NCI-H748 (cell line): ENCODE measurements around the gene RARS2.

Experiments used
- DNase-seq: peaks from one replicate; lab custom pipeline; 2025; ENCODE audit not compliant: unreplicated experiment; lab: John Stamatoyannopoulos, UW

The RARS2 gene

DNA sequence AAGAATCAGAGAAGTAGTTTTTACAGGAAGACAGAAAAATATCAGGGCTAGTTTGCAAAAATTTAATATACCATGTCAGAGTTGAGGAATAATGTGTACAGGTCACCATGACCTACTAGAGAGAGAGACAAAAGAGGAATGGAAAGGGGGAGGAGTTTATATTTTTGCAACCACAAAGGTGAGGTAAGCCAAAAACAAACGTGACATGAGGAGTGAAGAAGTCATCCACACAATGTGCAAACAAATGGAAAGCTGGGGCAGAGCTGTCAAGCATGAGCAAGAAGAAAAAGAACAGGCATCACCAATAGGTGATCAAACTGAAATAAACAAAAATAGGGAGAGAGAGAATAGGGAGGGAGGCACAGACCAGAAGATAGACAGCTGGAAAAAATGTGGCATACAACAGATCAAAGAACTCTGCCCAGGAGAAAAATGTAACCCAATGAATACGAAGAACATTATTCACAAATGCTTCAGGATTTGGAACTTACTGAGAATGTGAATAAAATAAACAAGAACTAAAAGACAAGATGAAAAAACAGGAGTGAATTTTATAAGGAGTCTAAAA is 15.5 kb downstream of the RARS2 start:
- DNase-seq: peak; percentile 34

DNA sequence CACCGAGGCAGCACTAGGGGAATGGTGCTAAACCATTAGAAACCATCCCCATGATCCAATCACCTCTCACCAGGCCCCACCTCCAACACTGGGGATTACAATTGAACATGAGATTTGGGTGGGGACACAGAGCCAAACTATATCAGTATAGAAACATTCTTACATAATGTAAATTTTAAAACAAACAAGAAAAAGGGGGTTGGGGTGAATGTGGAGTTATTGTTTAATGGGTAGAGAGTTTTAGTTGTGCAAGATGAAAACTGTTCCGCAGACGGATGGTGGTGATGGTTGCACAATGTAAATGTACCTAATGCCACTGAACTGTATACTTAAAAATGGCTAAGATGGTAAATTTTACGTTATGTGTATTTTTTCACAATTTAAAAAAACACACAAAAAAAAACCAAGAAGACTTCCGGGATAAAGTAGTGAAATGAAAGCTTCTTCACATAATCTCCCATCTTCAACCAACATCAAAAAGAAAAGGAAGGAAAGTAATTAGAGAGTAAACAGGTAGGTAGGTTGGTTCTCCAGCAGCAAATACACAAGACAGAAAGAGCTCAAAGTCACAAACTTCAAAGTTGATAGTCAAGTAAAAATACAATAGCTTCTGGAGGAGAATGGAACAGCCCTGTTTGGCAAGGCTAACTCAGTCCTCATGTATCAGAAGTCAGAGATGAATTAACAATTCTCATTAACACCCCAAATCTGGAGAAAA is 16.3 kb downstream of the RARS2 start:
- DNase-seq: no peak

GRCh38 chr6:87572883-87573282 is 16.9 kb downstream of the RARS2 start:
- DNase-seq: no peak

- no peak for DNase-seq
These were observed 17.8 kb downstream of the RARS2 start for GRCh38 chr6:87572021-87572420.

- no peak for DNase-seq
These were observed 28.8 kb downstream of the RARS2 start for GRCh38 chr6:87561017-87561416.

- no peak for DNase-seq
These were observed 31.3 kb downstream of the RARS2 start for GRCh38 chr6:87558446-87558845.

DNA sequence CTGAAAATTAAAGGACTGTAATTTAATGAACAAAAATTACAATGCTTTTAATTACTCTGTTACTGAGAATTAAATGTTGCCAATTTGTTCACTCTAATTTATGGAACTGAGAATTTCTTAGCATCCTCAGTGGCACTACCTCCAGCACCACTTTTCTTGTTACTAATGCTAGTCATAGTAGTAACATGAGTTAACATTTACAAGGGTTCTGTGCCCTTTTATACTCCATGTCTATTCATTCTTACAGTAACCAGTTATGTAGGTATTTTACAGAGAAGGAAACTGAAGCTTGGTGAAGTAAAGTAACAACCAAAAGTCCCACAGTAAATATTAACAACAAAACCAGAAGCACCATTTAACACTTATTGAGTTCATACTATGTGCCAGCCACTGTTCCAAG is 34.3 kb downstream of the RARS2 start:
- DNase-seq: no peak

GRCh38 chr6:87553159-87553765 is 36.5 kb downstream of the RARS2 start:
- DNase-seq: no peak

GRCh38 chr6:87551799-87552198 is 38.0 kb downstream of the RARS2 start:
- DNase-seq: no peak

DNA sequence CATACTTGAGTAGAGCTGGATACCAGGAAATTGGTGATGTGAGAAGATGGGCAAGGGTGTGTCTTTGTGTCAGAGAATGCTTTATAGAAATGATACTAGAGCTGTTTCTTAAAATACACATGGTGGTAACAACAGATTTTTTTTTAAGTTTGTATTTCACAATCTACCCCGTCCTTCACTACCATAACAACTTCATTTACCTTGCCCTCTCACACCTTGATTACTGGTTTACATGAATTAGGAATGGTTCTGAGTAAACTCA is 45.4 kb downstream of the RARS2 start:
- no peak for DNase-seq

DNA sequence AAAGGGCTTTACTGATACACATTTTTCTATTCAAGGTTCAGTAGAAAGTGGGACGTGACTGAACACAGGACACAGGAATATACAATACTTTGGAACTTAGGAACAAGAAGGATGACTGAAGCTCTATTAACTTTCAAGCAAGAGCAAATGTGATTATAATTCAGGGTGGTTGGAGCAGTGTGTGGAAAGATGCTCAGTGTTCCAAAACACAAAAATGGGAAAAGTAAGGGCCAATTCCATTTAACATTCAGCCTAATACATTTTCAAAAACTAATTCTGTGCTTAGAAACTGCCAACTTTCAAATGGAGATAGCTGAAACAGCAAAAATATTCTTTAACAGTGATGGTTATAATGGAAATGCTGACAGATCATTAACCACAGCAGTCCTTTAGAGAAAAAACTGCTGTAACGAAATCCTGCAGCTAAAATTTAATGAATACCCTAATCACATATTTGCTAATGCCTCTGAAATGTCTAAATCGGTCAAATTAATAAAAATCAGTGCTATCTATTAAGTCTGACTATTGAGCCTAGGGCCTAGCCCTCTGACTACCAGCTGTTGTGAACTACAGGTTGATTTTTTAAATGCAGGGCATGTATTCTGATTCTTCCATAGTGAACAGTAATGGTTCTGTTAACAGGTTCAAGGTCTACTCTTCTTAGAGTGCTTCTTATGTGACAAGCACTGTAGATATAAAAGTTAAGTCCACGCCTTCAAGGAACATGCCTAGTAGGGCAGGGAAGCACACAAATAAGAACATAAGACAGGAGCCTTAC is 45.9 kb downstream of the RARS2 start:
- DNase-seq: no peak

GRCh38 chr6:87541744-87542143 is 48.0 kb downstream of the RARS2 start:
- DNase-seq: no peak

- no peak for DNase-seq
These were observed 48.7 kb downstream of the RARS2 start for GRCh38 chr6:87541041-87541440.

GRCh38 chr6:87540539-87540938 is 49.2 kb downstream of the RARS2 start:
- DNase-seq: no peak

DNA sequence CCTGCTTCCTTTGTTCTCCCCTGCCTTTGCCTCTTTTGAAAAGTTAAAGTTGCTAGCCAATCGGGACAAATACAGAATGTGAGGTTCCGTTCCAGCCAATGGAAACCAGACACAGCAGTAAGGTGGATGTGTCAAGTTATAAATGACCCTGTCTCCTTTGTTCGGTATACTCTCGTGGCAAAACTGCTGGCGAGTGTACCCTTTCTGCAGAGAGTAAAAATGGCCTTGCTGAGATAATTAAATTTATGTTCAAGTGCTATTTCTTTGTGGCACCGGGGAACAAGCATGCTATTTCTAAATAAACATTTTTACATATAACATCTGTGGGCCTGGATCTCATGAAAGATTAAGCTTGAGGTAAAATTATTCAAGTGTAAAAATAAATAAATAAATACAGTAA is 50.2 kb downstream of the RARS2 start:
- no peak for DNase-seq

- DNase-seq: no peak
These were observed 51.1 kb downstream of the RARS2 start for GRCh38 chr6:87538510-87539260.

DNA sequence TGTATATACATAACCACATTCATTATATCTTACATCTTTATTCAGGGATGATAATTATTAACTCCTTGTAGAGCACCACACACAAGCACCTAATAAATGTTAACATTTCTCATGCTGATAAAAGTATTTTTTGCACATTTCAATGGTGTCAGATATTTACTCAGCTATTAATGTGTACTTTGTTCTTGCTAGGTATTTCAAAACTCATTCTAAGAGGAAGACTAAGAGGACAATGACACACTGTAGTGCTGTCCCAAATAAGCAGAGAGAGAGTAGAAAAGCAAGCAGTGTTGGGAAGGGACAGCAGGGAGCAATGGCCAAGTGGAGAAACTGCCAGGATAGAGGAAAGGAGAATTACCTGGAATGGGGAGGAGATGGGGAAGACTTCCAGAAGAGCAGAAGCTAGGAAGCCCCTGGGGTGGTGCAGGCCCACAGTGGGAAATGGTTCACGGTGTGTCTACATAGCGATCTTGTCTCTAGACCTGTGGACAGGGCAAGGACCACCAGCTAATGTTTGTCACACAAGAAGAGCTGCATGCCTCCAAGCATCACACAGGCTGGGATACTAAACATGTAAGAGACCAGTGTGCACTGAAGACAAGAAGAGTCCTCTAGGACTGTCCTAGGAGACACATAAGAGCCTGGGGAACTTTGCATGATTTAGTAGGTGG is 55.3 kb downstream of the RARS2 start:
- no peak for DNase-seq

- DNase-seq: no peak
These were observed 60.6 kb downstream of the RARS2 start for GRCh38 chr6:87529221-87529620.

- no peak for DNase-seq
These were observed 67.1 kb downstream of the RARS2 start for GRCh38 chr6:87522686-87523085.

DNA sequence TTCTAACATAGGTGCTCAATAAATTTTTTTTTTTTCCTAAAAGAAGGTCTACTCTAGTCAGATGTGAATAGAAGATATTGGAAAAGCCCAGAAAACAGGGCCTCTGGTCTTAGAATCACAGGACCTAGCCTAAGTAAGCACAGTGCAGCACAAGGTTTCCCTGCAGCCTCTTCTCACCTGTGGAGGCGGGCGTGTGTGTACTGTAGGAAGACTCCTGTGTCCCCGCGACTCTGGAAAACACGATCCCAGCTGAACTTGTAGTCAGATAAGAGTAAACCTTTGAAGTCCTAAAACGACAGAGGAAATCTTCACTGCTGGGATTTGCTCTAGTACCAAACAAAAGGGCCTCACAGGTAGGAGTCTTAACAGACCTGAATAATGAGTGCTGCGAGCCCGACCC is 71.3 kb downstream of the RARS2 start:
- no peak for DNase-seq

DNA sequence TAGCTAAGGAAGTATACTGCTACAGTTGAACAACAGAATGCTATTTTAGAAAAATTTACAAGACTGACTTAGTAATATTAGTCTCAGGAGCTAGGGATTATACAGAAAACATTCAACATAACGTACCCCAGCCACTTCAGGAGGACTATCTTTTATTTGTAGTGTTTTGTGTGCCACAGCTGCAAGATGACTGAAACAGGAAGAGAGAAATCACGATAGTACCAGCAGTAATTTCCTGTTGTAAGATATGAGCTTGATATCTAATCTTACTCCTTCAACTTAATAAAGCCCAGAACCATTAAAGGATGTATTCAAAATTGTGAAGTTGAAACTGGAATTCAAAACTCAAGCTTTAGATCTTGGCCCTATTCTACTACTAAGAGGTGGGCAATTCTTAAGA is 75.0 kb downstream of the RARS2 start:
- DNase-seq: no peak
